ENCODE measurements around the gene ATG7. TPM values are rescaled to one million over a fixed set of nuclear protein-coding genes. Genes with fewer than 3 reads are reported as not detected.
"Not testable (repeated sequence)": the region's sequence is repeated elsewhere in the genome, so short reads cannot be mapped to it uniquely, and the experiment has no call there.

ATG7 gene
- total and polyA plus RNA-seq, 12 donors, result 9.1 to 118 (median 40.0) TPM

DNA sequence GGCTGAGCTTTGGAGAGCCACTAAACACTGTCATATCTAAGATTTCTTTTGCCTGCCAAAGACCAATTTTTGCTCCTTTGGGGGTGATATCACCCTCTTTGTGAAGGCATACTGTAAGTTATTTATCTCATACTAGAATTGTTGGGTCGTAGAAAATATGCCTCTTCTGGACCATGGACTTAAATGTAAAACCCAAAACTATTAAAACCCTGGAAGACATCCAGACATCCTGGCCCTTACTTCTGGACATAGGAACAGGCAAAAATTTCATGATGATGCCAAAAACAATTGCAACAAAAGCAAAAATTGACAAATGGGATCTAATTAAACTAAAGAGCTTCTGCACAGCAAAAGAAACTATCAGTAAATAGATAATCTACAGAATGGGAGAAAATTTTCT, 172.2 kb downstream of the ATG7 start:
- TF ChIP-seq POLR2A (IDR thresholded peaks at IDR 0.05), result no peak
- TF ChIP-seq, protein P1, sequence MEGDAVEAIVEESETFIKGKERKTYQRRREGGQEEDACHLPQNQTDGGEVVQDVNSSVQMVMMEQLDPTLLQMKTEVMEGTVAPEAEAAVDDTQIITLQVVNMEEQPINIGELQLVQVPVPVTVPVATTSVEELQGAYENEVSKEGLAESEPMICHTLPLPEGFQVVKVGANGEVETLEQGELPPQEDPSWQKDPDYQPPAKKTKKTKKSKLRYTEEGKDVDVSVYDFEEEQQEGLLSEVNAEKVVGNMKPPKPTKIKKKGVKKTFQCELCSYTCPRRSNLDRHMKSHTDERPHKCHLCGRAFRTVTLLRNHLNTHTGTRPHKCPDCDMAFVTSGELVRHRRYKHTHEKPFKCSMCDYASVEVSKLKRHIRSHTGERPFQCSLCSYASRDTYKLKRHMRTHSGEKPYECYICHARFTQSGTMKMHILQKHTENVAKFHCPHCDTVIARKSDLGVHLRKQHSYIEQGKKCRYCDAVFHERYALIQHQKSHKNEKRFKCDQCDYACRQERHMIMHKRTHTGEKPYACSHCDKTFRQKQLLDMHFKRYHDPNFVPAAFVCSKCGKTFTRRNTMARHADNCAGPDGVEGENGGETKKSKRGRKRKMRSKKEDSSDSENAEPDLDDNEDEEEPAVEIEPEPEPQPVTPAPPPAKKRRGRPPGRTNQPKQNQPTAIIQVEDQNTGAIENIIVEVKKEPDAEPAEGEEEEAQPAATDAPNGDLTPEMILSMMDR (IDR thresholded peaks at IDR 0.05), result no peak
- WGBS, 4 donors, result 69 to 80% (median 77%) methylated on average over 1 of the region's 1 CpG
- H3K4me3 ChIP-seq, result no peak overlapping the region
- H3K4me1 ChIP-seq (replicated peaks in 1 of 2), result no peaks in the 10 kb centered on the region
- no peaks in the 10 kb centered on the region for H3K36me3 ChIP-seq (replicated peaks in 1 of 2)
- no peak for DNase-seq
- no peak overlapping the region for H3K27ac ChIP-seq
- intact Hi-C loops (cut with DNase I), result no loop called here
- H3K27me3 ChIP-seq, result no peaks in the 10 kb centered on the region
- H3K9me3 ChIP-seq (replicated peaks in 1 of 3), result no peaks in the 10 kb centered on the region

DNA sequence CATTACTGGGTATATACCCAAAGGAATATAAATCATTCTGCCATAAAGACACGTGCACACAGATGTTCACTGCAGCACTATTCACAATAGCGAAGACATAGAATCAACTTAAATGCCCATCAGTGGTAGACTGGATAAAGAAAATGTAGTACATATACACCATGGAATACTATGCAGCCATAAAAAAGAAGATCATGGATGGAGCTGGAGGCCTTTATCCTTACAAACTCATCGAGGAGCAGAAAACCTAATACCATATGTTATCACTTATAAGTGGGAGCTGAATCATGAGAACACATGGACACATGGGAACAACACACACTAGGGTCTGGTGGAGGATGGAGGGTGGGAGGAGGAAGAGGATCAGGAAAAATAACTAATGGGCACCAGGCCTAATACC, 173.0 kb downstream of the ATG7 start:
- H3K9me3 ChIP-seq (replicated peaks in 1 of 3); H3K4me3 ChIP-seq; H3K36me3 ChIP-seq (replicated peaks in 1 of 2); H3K27ac ChIP-seq; H3K27me3 ChIP-seq; H3K4me1 ChIP-seq (replicated peaks in 1 of 2); intact Hi-C loops (cut with DNase I); DNase-seq: not testable (repeated sequence)
- WGBS, 4 donors, result 95 to 97% (median 96%) methylated on average over 3 of the region's 3 CpGs

DNA sequence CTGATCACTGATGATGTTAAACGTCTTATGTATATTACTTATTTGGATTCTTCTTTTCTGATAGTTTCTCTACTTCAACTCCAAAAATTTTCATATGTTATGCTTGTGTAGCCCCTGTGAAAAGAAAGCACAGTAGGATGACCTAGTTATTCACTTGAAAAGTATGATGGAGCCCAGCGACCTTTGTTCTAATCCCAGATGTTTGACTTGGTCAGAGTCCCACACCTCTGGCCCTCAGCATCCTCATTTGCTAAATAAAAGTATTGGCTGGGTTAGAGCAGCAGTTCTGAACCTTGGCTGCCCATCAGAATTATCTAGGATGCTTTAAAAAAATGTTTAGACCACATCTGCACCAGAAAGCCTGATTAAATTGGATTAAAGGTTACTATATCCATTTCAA, 173.7 kb downstream of the ATG7 start:
- intact Hi-C loops (cut with DNase I), result no loop called here
- 63 to 64% (median 63%) methylated on average over 2 of the region's 2 CpGs for WGBS, 4 donors
- Histone ChIP-seq H3K27me3 (no peaks in the 10 kb centered on the region), H3K9me3 (replicated peaks in 1 of 3) (no peaks in the 10 kb centered on the region), H3K27ac (no peak overlapping the region), H3K4me3 (no peak overlapping the region), H3K36me3 (replicated peaks in 1 of 2) (no peaks in the 10 kb centered on the region), H3K4me1 (replicated peaks in 1 of 2) (no peaks in the 10 kb centered on the region)
- no peak for DNase-seq
- TF ChIP-seq, protein P1 (IDR thresholded peaks at IDR 0.05), result no peak
- TF ChIP-seq POLR2A (IDR thresholded peaks at IDR 0.05), result no peak

DNA sequence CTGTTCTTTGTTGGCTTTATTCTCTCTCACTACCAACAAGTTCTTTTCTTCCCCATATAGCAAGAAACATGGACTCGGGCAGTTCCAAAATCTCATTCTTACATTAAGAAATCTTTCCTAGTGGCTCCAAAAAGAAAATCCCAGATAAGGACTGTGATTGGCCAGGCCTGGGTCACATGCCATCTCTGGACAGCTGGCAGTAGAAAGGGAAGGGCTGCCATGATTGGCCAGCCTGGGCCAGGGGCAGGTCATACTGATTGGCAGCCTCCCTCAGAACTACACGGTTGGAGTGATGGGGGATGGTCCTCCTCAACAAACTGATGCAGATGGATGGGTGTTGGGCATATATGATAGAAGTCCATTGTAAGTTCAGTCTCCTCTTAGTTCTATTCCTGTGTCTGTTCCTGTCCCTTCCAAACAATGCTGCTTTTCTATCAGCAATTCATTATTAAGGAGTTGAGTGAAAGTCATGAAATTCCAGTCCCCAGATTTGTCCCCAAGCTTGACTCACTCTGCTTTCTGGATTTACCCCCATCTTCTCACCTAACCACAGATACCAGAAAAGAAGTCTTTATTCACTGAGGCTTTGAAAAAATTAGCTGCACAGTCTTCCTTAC, 175.5 kb downstream of the ATG7 start:
- WGBS, 4 donors, result 42 to 98% (median 48%) methylated on average over 2 of the region's 2 CpGs
- TF ChIP-seq POLR2A (IDR thresholded peaks at IDR 0.05), result no peak
- TF ChIP-seq, protein P1 (IDR thresholded peaks at IDR 0.05), result no peak
- no peak overlapping the region for H3K27ac ChIP-seq
- H3K4me3 ChIP-seq, result no peak overlapping the region
- H3K36me3 ChIP-seq (replicated peaks in 1 of 2), result no peaks in the 10 kb centered on the region
- no peaks in the 10 kb centered on the region for H3K27me3 ChIP-seq
- no peaks in the 10 kb centered on the region for H3K9me3 ChIP-seq (replicated peaks in 1 of 3)
- no peak for DNase-seq
- intact Hi-C loops (cut with DNase I), result no loop called here
- H3K4me1 ChIP-seq (replicated peaks in 1 of 2), result no peaks in the 10 kb centered on the region

DNA sequence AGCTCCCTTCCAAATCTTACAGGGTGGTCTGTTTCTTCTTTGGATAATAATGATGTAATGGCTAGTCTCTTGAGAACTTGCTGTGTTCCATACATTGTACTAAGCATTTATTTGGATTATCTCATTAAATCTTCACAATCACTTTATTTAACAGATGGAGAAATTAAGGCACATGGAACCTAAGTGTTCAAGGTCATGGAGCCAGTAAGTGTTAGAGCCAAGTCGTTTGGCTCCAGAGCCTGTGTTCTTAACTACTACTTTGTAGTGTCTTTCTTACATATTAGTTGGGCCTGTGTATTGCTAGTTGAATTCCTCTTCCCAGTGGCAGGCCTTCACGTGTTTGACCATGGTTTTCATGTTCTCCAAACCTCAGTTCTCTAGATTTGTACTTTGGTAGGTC, 177.8 kb downstream of the ATG7 start:
- no peak overlapping the region for H3K4me3 ChIP-seq
- 91 to 98% (median 94%) methylated on average over 2 of the region's 2 CpGs for WGBS, 4 donors
- no peaks in the 10 kb centered on the region for H3K27me3 ChIP-seq
- TF ChIP-seq, protein P1 (IDR thresholded peaks at IDR 0.05), result no peak
- TF ChIP-seq POLR2A (IDR thresholded peaks at IDR 0.05), result no peak
- no peaks in the 10 kb centered on the region for H3K4me1 ChIP-seq (replicated peaks in 1 of 2)
- intact Hi-C loops (cut with DNase I), result no loop called here
- no peaks in the 10 kb centered on the region for H3K36me3 ChIP-seq (replicated peaks in 1 of 2)
- no peak overlapping the region for H3K27ac ChIP-seq
- H3K9me3 ChIP-seq (replicated peaks in 1 of 3), result no peaks in the 10 kb centered on the region
- DNase-seq, result no peak
